IPS-20b (cell line): Measurements from ENCODE around the gene DENND11.
"Not testable (repeated sequence)": the region's sequence is repeated elsewhere in the genome, so short reads cannot be mapped to it uniquely, and the experiment has no call there.

Experiments
- H3K27ac ChIP-seq: one replicate; pipeline ENCODE4 v1.5.1; 2013; ENCODE audit warnings: low read length
- H3K27me3 ChIP-seq: 2 replicates; pipeline ENCODE4 v1.6.1; 2013; ENCODE audit warnings: mild to moderate bottlenecking, low read length, inconsistent platforms; ENCODE audit not compliant: insufficient read depth
- H3K36me3 ChIP-seq: 2 replicates; pipeline ENCODE4 v1.6.1; 2013; ENCODE audit warnings: low read depth, mild to moderate bottlenecking, inconsistent platforms, low read length, moderate library complexity; ENCODE audit not compliant: insufficient read depth
- H3K4me1 ChIP-seq: 2 replicates; pipeline ENCODE4 v1.6.1; 2013; ENCODE audit warnings: mild to moderate bottlenecking, control low read depth, inconsistent platforms, low read length, moderate library complexity; ENCODE audit not compliant: insufficient read depth
- H3K4me3 ChIP-seq: 2 replicates; pipeline ENCODE4 v1.5.1; 2013; ENCODE audit warnings: mild to moderate bottlenecking, low read length, inconsistent platforms
- H3K9ac ChIP-seq: 2 replicates; pipeline ENCODE4 v1.6.1; 2013; ENCODE audit warnings: low read depth, mild to moderate bottlenecking, inconsistent platforms, low read length, moderate library complexity
- H3K9me3 ChIP-seq: 2 replicates; pipeline ENCODE4 v1.6.1; 2013; ENCODE audit warnings: mild to moderate bottlenecking, low read depth, low read length, inconsistent platforms; ENCODE audit not compliant: insufficient read depth

Gene DENND11

DNA sequence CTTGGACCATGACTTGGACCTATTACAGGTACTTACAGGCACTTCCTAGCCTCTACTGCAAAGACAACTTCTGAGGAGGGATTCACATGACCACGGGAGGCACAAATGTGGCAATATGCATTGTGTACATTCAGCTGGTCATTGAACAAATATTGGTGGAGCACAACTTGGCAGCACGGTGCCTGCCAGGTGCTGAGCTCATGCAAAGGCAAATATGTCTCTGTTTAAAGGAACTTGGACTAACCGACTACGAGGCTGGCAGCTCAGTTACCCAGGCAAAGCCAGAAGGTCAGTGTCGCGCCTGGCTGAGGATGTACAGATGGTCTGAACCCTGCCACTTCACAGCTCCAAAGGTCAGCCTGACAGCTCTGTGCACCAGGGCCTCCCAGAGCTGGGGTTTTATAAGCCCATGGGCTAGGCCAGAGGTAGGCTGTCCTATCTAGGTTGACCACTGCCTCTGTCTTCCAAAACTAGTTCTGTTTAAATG is 6.1 kb downstream of the DENND11 start:
- no peaks in the 10 kb centered on the region for H3K36me3 ChIP-seq
- peaks cover 6% of the 10 kb centered on the region; the same call in 1 of the 2 replicates for H3K27me3 ChIP-seq
- no peak overlapping the region for H3K9ac ChIP-seq
- no peak overlapping the region for H3K4me3 ChIP-seq
- no peaks in the 10 kb centered on the region for H3K9me3 ChIP-seq
- no peak overlapping the region for H3K27ac ChIP-seq
- peaks cover 28% of the 10 kb centered on the region for H3K4me1 ChIP-seq

DNA sequence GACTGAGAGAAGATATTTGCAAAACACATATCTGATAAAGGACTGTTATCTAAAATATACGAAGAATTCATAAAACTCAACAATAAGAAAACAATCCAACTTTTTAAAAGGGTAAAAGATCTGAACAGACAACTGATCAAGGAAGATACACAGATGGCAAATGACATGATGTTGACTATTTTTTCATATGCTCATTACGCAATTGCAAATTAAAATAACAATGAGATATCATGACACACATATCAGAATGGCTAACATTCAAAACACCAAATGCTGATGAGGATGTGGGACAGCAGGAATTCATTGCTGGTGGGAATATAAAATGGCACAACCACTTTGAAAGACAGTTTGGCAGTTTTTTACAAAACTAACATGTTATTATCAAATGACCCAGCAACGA is 8.9 kb downstream of the DENND11 start:
- Histone ChIP-seq H3K36me3 (no peaks in the 10 kb centered on the region), H3K4me1 (peaks cover 30% of the 10 kb centered on the region), H3K27ac (no peak overlapping the region), H3K9me3 (no peaks in the 10 kb centered on the region), H3K9ac (no peak overlapping the region), H3K4me3 (no peak overlapping the region), H3K27me3 (no peaks in the 10 kb centered on the region)

DNA sequence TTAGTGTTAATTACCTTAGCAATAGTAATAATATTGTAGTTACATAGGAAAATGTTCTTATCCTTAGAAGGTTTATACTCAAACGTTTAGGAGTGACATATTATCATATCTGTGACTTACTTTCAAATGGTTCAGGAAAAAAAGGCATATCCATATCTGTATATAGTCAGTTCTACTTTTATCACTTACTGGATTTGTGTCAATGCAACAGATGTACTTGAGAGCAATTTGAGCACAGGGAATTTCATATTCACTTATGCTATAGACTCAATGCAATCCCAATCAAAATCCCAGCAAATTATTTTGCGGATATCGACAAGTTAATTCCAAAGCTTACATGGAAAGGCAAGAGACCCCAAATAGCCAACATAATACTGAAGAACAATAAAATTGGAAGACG is 10.0 kb downstream of the DENND11 start:
- no peaks in the 10 kb centered on the region for H3K9me3 ChIP-seq
- H3K4me3 ChIP-seq = no peak overlapping the region
- no peaks in the 10 kb centered on the region for H3K27me3 ChIP-seq
- H3K36me3 ChIP-seq = no peaks in the 10 kb centered on the region
- no peak overlapping the region for H3K9ac ChIP-seq
- H3K4me1 ChIP-seq = peaks cover 20% of the 10 kb centered on the region; the same call in 1 of the 2 replicates
- H3K27ac ChIP-seq = no peak overlapping the region

DNA sequence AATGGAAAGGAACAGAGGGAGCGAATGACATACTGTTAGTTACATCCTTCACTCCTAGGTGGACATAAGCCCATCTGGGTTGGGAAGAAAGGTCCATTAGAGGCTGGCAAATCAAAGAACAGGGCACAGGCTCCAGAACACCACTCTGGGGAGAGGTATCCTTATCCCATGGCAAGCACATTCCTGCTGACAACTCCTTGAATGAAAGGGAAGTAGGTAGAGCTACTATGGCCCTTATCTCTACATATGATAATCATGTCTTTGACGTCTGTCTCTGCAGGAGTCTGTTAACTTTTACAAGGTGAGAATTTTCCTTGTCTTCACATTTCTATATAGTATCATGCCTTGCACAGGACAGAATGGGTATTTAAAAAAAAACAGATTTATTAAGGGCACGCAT is 10.4 kb downstream of the DENND11 start:
- H3K27me3 ChIP-seq = no peaks in the 10 kb centered on the region
- H3K9ac ChIP-seq = no peak overlapping the region
- no peaks in the 10 kb centered on the region for H3K9me3 ChIP-seq
- H3K4me1 ChIP-seq = peaks cover 16% of the 10 kb centered on the region; the same call in 1 of the 2 replicates
- H3K27ac ChIP-seq = no peak overlapping the region
- H3K36me3 ChIP-seq = no peaks in the 10 kb centered on the region
- H3K4me3 ChIP-seq = no peak overlapping the region

DNA sequence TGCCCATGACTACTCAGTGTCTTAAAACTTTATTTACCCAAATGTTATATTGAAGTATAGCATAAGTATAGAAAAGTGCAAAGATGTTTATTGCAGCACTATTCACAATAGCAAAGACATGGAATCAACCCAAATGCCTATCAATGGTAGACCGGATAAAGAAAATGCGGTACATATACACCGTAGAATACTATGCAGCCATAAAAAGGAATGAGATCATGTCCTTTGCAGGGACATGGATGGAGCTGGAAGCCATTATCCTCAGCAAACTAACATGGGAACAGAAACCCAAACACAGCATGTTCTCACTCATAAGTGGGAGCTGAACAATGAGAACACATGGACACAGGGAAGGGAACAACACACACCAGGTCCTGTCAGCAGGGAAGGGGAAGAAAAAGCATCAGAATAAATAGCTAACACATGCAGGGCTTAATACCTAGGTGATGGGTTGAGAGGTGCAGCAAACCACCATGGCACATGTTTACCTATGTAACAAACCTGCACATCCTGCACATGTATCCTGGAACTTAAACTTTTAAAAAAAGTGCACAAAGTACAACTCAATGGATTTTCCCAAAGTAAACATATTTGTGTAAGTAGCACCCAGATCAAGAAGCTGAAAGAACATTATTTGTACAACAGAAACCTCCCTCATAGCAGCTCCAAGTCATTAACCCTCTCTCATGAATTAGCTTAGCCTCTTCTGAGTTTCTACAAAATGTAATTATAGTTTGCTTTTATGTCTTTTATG is 12.7 kb downstream of the DENND11 start:
- H3K9ac ChIP-seq, H3K27ac ChIP-seq, H3K27me3 ChIP-seq, H3K4me3 ChIP-seq, H3K9me3 ChIP-seq: not testable (repeated sequence)
- peaks cover 14% of the 10 kb centered on the region; the same call in 1 of the 2 replicates for H3K4me1 ChIP-seq
- peaks cover 15% of the 10 kb centered on the region for H3K36me3 ChIP-seq

DNA sequence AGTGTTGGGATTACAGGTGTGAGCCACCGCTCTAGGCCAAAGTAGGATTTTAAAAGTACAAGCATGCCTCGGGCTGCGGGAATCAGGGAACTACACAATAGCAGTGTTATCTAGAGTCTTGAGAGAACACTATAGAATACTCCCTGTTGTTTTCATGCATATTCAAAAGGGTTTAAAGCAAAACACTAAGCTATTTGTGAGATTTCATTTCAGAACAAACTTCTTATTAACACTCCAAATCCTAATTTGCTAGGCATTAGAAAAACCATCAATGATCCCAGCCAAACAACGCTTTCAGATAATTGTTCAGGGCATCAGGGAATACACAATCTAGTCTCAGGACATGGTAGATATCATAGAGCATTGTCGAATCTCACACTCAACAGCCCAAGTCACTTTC is 13.9 kb downstream of the DENND11 start:
- H3K4me1 ChIP-seq = peaks cover 14% of the 10 kb centered on the region; the same call in 1 of the 2 replicates
- no peak overlapping the region for H3K27ac ChIP-seq
- peaks cover 15% of the 10 kb centered on the region for H3K36me3 ChIP-seq

DNA sequence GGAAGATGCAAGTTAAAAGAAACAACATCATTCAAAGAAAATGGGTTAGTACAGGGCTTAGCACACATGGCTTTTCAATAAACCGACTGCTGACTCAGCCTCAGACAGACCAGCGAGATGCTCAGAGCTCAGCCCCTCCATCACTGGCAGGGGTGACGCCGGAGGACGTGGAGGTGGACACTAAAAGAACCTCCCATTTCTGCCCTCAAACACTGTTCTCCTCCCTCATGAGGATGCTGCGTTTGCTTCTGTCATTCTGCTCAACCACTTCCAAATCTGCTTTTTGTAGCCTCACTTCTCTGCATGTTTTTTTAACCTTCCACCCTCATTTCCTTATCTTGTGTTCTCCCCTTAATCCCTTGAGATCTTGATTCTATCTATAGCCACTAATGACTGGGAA is 15.3 kb downstream of the DENND11 start:
- Histone ChIP-seq H3K9me3 (no peaks in the 10 kb centered on the region), H3K27me3 (no peaks in the 10 kb centered on the region), H3K4me3 (no peak overlapping the region), H3K36me3 (peaks cover 24% of the 10 kb centered on the region), H3K27ac (no peak overlapping the region), H3K4me1 (peaks cover 13% of the 10 kb centered on the region; the same call in 1 of the 2 replicates), H3K9ac (no peak overlapping the region)

More for the DNA sequence above, 13.9 kb downstream of the DENND11 start:
- H3K4me3 ChIP-seq = no peak overlapping the region
- no peaks in the 10 kb centered on the region for H3K9me3 ChIP-seq
- H3K9ac ChIP-seq = no peak overlapping the region
- no peaks in the 10 kb centered on the region for H3K27me3 ChIP-seq

DNA sequence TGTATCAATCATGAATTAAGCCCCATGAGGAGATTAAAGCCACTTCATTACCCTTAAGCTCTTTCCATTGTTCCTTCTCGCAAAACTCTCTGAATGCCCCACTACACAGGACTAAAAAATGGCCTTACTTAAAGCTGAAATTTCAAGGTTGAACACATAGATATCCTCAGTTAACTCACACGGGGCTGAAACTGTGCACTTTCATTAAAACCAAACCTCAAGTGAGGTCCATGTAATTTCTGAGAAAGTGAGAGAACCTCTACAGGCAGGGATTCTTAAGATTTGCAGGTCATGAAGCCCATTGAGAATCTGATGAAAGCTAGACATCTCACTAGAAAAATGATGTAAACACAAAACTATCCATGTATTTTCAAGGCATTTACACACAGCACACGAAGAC is 15.9 kb downstream of the DENND11 start:
- Histone ChIP-seq H3K9ac (no peak overlapping the region), H3K27me3 (no peaks in the 10 kb centered on the region), H3K27ac (no peak overlapping the region), H3K4me1 (peaks cover 9% of the 10 kb centered on the region; the same call in 1 of the 2 replicates), H3K36me3 (peaks cover 24% of the 10 kb centered on the region), H3K9me3 (no peaks in the 10 kb centered on the region), H3K4me3 (no peak overlapping the region)

DNA sequence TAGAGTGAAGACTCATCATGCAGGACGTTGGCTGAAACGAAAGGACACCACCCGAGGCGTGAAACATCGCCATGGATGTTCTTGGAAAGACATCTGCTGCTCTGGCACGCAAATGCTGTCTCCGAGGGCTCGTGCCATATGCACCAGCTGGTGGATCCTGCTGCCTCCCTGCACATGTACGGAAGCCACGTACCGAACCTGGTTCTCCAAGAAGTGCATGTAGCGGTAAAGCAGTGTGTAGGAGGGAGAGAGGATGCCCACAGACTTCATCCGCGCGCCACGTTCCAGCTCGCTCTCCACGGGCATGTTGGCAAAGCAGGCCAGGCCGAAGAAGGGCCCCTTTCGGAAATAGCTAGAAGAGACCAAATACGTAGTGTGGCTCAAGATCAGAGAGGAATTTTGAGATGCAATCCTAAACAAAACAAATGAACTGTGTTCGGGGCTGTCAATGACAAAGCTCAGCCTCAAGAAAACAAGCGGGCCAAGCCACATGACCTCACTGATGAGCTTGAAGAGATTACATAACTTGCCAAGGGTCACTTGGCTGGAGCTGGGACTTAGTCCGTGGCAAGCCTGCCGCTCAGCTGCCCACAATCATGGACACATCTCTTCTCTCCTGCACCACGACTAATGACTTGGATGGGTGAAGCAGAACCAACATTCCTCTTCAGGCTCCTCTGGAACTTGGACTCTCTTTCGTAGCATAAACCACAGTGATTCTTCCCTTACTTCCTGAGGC is 16.5 kb downstream of the DENND11 start:
- Histone ChIP-seq H3K9me3 (no peaks in the 10 kb centered on the region), H3K36me3 (peaks cover 28% of the 10 kb centered on the region), H3K4me3 (no peak overlapping the region), H3K9ac (no peak overlapping the region), H3K27me3 (no peaks in the 10 kb centered on the region), H3K4me1 (peaks cover 7% of the 10 kb centered on the region; the same call in 1 of the 2 replicates), H3K27ac (no peak overlapping the region)

DNA sequence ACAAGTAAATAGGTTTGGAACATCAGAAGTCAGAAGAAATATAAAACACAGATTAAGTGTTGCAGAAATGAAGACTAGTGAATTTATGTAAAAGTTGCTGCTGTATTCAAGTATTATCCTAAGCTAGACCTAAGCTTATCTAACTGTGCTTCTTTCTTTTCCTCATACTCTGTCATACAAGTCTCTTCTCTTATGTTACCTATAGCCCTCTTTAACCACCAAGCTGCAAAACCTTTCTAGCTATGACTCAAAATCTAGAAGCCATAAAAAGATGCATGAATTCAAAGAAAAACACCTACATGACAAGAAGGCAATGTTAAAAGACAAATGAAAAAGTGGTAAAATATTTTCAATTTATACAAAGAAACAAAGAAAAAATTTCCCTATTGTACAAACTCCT is 23.0 kb downstream of the DENND11 start:
- Histone ChIP-seq H3K27me3 (no peaks in the 10 kb centered on the region), H3K36me3 (peaks cover 19% of the 10 kb centered on the region), H3K9me3 (no peaks in the 10 kb centered on the region), H3K27ac (no peak overlapping the region), H3K9ac (no peak overlapping the region), H3K4me3 (no peak overlapping the region), H3K4me1 (no peaks in the 10 kb centered on the region)

DNA sequence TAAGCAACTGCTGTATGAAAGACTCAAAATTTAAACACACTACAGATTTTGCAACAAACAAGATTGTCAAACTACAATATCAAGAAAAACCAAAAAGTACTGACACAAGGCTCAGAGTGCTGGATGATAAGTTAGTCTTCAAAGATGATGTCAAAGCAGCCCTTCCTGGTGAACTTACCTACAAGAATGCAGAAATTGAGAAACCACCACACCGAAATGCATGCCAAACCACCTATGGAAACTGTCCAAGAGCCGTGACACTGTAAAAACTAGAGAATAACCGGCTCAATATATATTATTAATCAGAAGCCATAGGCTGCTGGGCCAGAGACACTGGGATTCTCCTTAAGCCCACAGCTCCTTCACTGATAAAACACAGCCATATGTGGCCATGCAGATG is 25.3 kb downstream of the DENND11 start:
- Histone ChIP-seq H3K9me3 (no peaks in the 10 kb centered on the region), H3K36me3 (peaks cover 19% of the 10 kb centered on the region), H3K4me1 (no peaks in the 10 kb centered on the region), H3K9ac (no peak overlapping the region), H3K4me3 (no peak overlapping the region), H3K27me3 (no peaks in the 10 kb centered on the region), H3K27ac (no peak overlapping the region)
